GM19025 (cell line): ENCODE measurements around the gene MUS81.
"Not testable (repeated sequence)": the region's sequence is repeated elsewhere in the genome, so short reads cannot be mapped to it uniquely, and the experiment has no call there.

Experiments used
- ATAC-seq: cut with Tn5 transposase; IDR thresholded peaks from one replicate; pipeline ENCODE4 v1.9.1; 2021; ENCODE audit warnings: mild to moderate bottlenecking, low read depth, moderate library complexity; ENCODE audit not compliant: unreplicated experiment

MUS81 gene

DNA sequence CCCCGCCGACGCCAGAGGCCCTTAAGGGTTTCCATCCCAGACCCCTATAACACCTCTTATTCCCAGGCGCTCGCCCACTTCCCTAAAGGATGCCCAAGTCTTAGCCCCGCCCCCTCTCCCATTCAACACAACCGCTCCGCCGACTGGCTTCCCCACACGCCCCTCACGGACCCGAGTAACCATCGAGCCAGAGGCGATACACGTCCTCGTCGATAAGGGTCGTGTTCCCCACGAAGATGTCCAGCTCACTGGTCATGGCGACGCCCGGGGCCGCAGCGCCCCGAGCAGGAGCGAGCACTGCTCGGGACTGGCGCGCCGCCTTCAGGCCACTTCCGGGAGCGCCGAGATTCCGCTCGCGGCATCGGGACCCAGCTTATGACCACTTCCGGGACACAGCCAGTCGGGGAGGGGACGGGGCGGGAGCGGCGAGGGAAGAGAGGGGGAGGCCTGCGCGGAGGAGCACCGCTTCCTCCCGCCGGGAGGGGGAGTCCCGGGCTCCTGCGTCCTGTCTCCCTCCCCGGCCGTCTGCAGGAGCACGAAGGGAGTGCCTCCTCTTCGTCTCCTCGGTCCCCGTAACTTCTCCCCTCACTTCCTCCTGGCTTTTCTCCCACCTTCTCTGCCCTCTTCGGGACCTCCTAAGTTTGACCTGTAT, 28.1 kb downstream of the MUS81 start, which contains the start of gene FIBP:
Gene FIBP, minus strand, starts transcription at position 309 of the 652 bp plus-strand sequence. Its CDS starts 53 bp downstream, at position 256.
- ATAC-seq = peak; percentile 44

DNA sequence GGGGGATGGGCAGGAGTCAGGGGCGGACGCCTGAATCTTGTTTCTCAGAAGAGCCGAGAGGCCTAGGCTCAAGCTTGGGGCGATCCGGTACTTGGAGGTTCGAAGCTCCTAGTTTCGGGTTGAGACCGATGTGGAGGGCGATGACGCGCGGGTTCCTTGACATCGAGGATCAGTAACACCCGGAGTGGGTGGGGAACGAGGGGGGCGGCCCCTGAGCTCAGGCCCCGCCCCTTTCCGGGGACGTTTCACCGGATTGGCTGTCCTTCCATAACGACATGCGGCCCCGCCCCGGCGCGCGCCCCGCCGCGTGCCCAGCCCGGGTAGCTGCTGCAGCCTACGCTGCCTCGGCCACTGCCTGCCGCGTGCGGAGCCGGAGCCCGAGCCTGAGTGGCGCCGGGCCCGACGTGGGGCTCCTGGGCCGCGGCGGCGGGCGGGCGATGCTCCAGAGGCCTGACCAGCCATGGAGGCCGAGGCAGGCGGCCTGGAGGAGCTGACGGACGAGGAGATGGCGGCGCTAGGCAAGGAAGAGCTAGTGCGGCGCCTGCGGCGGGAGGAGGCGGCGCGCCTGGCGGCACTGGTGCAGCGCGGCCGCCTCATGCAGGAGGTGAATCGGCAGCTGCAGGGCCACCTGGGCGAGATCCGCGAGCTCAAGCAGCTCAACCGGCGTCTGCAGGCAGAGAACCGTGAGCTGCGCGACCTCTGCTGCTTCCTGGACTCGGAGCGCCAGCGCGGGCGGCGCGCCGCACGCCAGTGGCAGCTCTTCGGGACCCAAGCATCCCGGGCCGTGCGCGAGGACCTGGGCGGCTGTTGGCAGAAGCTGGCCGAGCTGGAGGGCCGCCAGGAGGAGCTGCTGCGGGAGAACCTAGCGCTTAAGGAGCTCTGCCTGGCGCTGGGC, 30.3 kb downstream of the MUS81 start, which contains the start of gene CCDC85B:
Gene CCDC85B, plus strand, starts transcription at position 350 of the 895 bp plus-strand sequence. Its CDS starts 111 bp downstream, at position 461.
- ATAC-seq = peak; percentile 51

- no peak for ATAC-seq
Observed at GRCh38 chr11:65891219-65892136, 31.2 kb downstream of the MUS81 start.

GRCh38 chr11:65892137-65892540, 31.9 kb downstream of the MUS81 start:
- ATAC-seq = not testable (repeated sequence)

DNA sequence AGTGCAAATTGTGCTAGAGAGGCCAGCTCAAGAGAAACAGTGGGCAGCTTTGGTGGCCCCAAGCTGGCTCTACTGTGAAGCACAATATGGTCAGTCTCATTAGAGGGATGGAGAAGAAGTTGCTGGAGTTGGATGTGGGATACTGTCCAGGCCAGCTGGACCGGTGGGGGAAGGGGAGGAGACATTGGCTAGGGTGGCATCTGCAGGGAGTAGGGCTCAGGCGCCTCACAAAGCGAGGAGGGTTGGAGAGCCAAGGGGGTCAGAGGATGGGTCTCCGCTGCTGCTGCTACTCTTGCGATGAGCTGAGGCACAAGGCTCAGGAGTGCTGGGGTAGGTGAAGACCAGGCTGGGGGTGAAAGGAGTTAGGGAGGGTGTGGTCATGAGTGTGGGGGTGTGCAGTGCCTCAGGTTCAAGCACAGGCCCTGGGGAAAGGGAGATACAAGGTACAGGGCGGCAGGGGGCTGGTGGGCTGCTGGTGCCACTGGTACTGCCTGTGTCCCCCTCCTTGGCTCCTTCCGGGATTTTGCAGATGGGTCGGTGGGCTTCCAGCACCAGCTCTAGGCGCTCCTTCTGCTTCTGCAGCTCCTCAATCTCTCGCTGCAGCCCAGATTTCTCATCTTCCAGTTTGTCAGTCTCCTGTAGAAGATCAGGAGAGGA, 32.6 kb downstream of the MUS81 start:
- no peak for ATAC-seq

DNA sequence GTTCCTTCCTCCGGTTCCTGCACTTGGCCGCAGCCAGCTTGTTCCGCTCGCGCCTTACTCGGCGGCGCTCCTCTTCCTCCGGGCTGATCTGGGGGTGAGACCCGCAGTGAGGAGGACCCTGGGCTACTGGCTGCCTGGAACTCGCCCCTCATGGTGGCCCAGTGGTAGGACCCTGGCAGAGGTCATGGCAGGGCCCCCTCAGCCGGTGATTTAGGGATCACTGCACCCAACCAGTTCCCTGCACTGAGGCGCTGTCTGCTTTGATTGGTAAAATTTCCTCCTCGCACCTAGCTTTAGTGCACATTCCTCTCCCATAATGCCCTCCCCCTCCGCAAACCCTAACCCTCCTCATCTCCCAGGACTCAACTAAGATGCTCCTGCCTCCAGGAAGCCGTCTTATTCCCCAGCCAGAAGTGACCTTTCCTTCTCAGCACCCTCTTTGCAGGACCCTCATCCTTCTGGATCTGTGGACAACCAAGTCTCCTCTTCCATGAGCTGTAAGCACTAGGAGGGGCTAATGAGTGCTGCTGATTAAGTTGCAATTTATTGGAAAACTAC, 33.9 kb downstream of the MUS81 start:
- ATAC-seq = no peak

DNA sequence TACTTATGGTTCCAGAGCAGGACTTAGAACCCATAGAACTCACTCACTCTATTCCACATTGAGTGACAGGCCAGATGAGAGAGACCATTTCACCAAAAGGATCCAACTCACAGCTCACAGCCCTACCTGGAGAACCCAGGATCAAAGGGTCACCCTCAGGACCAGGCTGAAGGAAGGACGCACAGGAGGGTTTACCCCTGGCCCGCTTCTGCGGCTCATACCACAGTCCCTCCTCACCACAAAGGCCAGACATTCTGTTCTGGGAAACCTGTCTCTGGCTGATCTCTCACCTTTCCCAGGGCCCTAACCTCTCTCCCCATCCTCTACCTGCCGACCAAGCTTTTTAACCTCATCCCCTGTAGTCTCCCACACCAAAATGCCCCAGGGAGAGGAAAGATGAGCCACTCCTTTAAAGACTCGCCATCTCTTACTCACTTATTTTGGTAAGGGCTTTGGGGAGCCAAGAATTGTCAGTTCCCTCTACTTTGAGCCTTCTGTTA, 35.3 kb downstream of the MUS81 start:
- ATAC-seq = no peak

GRCh38 chr11:65896034-65896999, 36.1 kb downstream of the MUS81 start:
- ATAC-seq = no peak

GRCh38 chr11:65897020-65897471, 36.8 kb downstream of the MUS81 start:
- no peak for ATAC-seq

DNA sequence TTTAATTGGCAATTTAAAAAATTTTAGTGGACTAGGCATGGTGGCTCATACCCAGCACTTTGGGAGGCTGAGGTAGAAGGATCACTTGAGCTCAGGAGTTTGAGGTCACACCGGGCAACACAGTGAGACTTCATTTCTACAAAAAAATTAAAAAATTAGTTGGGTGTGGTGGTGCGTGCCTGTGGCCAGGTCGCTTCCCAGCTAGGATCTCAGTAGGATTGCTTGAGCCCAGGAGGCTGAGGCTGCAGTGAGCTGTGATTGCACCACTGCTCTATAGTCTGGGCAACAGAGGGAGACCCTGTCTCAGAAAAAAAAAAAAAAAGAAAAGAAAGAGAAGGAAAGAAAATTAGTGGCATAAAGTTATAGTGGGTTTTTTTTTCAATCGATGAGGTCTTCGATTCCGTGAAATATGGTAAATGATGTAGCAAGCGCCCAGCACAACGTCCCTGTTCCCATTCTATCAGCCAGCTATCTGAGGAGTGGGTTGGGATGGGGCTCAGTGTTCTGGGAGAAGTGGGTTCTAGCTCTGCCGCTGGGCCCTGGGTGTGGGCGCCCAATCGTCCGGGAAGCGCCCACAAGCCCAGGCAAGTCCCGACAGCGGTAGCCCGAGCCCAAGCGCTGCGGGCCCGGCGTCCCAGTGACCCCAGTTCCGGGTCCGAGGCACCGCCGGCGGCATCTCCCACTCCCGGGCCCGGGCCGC, 38.6 kb downstream of the MUS81 start:
- no peak for ATAC-seq

GRCh38 chr11:65899356-65900124, 39.3 kb downstream of the MUS81 start:
- ATAC-seq = no peak

GRCh38 chr11:65900125-65900898, 40.1 kb downstream of the MUS81 start, which contains the start of gene FOSL1:
FOSL1 (minus strand) TSS chr11:65900388; CDS start chr11:65900339, 49 bp downstream.
- peak; percentile 85 for ATAC-seq

GRCh38 chr11:65900899-65901180, 40.6 kb downstream of the MUS81 start:
- ATAC-seq = no peak

- ATAC-seq = no peak
Observed at GRCh38 chr11:65903068-65903481, 42.8 kb downstream of the MUS81 start.

DNA sequence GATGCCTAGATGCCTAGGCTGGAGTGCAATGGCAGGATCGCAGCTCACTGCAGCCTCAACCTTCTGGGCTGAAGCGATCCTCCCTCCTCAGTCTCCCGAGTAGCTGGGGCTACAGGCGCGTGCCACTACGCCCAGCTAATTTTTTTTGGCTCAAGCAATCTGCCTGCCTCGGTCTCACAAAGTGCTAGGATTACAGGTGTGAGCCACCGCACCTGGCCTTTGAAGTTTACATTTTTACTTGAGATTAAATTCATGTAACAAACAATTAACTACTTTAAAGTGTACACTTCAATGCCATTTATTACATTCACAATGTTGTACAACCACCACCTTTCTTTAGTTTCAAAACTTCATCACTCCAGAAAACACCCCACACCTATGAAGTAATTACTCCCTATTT, 43.5 kb downstream of the MUS81 start:
- no peak for ATAC-seq

- no peak for ATAC-seq
Observed at GRCh38 chr11:65906602-65907001, 46.4 kb downstream of the MUS81 start.
